ENCODE data around the gene KRT31. TPM values are rescaled to one million over a fixed set of nuclear protein-coding genes. Genes with fewer than 3 reads are reported as not detected.
"Not testable (repeated sequence)": the region's sequence is repeated elsewhere in the genome, so short reads cannot be mapped to it uniquely, and the experiment has no call there.

KRT31 gene
- total RNA-seq, 1 experiment from 2014 or later = not detected

DNA sequence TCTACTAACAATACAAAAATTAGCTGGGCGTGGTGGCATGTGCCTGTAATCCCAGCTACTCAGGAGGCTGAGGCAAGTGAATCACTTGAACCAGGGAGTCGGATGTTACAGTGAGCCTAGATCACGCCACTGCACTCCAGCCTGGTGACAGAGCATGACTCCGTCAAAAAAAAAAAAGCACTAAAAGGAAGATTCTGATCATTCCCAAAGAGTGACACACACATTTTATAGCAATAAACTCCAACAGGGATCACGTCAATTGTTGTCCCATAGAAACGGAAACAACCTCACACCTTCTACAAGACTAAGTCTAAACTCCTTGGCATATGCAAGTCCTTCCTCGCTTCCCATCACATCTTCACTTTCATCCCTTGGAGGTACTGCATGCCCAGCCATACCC, 17.3 kb downstream of the KRT31 start:
- H3K36me3 ChIP-seq (ENCODE audit: control insufficient read depth, insufficient read depth, low read length); BruUV-seq (replicated peaks); in situ Hi-C loops (cut with HindIII; ENCODE audit: low pct_unique_long_range_greater_than_20kb, low sequenced_read_pairs); POLR2A ChIA-PET; H3K4me1 ChIP-seq (ENCODE audit: control insufficient read depth, insufficient read depth, low read length); ATAC-seq; H3K27me3 ChIP-seq (ENCODE audit: control insufficient read depth, insufficient read depth, low read length); H3K27ac ChIP-seq (ENCODE audit: low read length); H3K9me3 ChIP-seq (ENCODE audit: control insufficient read depth, insufficient read depth, low read depth, low read length); H3K4me3 ChIP-seq (ENCODE audit: low read depth in 2 of 2, low read length in 2 of 2); DNase-seq (ENCODE audit: low read depth, low spot score): not testable (repeated sequence)
- intact Hi-C loops (cut with micrococcal nuclease; ENCODE audit: unreplicated experiment) = loop anchor here (10.0 kb wide), 1 partner anchor 65 kb away; the partner anchor contains the start of gene KRT38
- CTCF ChIA-PET = interaction anchor here (0.7 kb wide), 1 partner anchor 1185 kb away, joined by 7 read pairs; no protein-coding TSS in a partner anchor

DNA sequence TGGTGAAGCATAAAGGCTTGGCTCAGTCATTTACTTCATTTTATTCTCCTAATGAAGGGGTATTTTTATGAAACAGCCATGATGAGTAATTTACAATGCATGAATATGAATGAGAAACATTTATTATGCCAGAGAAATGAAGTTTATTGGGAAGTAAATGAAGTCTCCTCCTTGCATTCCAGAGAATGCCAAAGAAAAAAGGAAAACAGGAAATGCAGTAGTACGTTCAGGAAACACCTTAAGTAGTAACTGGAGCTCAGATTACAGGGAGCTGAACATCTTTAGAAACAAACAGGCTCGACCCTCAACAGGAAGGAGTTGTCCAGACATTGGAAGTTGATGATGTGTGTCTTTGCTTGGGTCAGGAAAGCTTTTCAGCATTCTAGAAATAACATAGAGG, 19.9 kb downstream of the KRT31 start:
- TF ChIP-seq SIN3A (IDR thresholded peaks at IDR 0.05; ENCODE audit: borderline replicate concordance, insufficient read depth, low read depth, low read length) (no peak), TCF7L2 (IDR thresholded peaks at IDR 0.05; ENCODE audit: low read depth, low read length) (no peak), POLR2AphosphoS5 (IDR thresholded peaks at IDR 0.05; ENCODE audit: low read depth, low read length) (no peak)
- TF ChIP-seq, protein P1, sequence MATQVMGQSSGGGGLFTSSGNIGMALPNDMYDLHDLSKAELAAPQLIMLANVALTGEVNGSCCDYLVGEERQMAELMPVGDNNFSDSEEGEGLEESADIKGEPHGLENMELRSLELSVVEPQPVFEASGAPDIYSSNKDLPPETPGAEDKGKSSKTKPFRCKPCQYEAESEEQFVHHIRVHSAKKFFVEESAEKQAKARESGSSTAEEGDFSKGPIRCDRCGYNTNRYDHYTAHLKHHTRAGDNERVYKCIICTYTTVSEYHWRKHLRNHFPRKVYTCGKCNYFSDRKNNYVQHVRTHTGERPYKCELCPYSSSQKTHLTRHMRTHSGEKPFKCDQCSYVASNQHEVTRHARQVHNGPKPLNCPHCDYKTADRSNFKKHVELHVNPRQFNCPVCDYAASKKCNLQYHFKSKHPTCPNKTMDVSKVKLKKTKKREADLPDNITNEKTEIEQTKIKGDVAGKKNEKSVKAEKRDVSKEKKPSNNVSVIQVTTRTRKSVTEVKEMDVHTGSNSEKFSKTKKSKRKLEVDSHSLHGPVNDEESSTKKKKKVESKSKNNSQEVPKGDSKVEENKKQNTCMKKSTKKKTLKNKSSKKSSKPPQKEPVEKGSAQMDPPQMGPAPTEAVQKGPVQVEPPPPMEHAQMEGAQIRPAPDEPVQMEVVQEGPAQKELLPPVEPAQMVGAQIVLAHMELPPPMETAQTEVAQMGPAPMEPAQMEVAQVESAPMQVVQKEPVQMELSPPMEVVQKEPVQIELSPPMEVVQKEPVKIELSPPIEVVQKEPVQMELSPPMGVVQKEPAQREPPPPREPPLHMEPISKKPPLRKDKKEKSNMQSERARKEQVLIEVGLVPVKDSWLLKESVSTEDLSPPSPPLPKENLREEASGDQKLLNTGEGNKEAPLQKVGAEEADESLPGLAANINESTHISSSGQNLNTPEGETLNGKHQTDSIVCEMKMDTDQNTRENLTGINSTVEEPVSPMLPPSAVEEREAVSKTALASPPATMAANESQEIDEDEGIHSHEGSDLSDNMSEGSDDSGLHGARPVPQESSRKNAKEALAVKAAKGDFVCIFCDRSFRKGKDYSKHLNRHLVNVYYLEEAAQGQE (IDR thresholded peaks at IDR 0.05; ENCODE audit: insufficient read depth in 1 of 2, low read depth in 2 of 2, low read length in 1 of 2) = no peak
- TF ChIP-seq, protein P2, sequence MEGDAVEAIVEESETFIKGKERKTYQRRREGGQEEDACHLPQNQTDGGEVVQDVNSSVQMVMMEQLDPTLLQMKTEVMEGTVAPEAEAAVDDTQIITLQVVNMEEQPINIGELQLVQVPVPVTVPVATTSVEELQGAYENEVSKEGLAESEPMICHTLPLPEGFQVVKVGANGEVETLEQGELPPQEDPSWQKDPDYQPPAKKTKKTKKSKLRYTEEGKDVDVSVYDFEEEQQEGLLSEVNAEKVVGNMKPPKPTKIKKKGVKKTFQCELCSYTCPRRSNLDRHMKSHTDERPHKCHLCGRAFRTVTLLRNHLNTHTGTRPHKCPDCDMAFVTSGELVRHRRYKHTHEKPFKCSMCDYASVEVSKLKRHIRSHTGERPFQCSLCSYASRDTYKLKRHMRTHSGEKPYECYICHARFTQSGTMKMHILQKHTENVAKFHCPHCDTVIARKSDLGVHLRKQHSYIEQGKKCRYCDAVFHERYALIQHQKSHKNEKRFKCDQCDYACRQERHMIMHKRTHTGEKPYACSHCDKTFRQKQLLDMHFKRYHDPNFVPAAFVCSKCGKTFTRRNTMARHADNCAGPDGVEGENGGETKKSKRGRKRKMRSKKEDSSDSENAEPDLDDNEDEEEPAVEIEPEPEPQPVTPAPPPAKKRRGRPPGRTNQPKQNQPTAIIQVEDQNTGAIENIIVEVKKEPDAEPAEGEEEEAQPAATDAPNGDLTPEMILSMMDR (IDR thresholded peaks at IDR 0.05) = no peak
- in situ Hi-C loops (cut with HindIII; ENCODE audit: low pct_unique_long_range_greater_than_20kb, low sequenced_read_pairs) = no loop called here
- H3K4me3 ChIP-seq (ENCODE audit: low read depth in 2 of 2, low read length in 2 of 2) = no peak overlapping the region
- no TSS peak for BruUV-seq (replicated peaks)
- H3K4me1 ChIP-seq (ENCODE audit: control insufficient read depth, insufficient read depth, low read length) = no peaks in the 10 kb centered on the region
- DNase-seq (ENCODE audit: low read depth, low spot score) (no peak), ATAC-seq (no peak)
- H3K36me3 ChIP-seq (ENCODE audit: control insufficient read depth, insufficient read depth, low read length) = no peaks in the 10 kb centered on the region
- ChIA-PET POLR2A (interaction anchor here (0.6 kb wide), 1 partner anchor 624 kb away, joined by 5 read pairs; no protein-coding TSS in a partner anchor), CTCF (no interaction called here)
- no peaks in the 10 kb centered on the region for H3K9me3 ChIP-seq (ENCODE audit: control insufficient read depth, insufficient read depth, low read depth, low read length)
- intact Hi-C loops (cut with micrococcal nuclease; ENCODE audit: unreplicated experiment) = loop anchor here (10.0 kb wide), 1 partner anchor 287 kb away; no protein-coding TSS in a partner anchor
- no peaks in the 10 kb centered on the region for H3K27me3 ChIP-seq (ENCODE audit: control insufficient read depth, insufficient read depth, low read length)
- no peak overlapping the region for H3K27ac ChIP-seq (ENCODE audit: low read length)

DNA sequence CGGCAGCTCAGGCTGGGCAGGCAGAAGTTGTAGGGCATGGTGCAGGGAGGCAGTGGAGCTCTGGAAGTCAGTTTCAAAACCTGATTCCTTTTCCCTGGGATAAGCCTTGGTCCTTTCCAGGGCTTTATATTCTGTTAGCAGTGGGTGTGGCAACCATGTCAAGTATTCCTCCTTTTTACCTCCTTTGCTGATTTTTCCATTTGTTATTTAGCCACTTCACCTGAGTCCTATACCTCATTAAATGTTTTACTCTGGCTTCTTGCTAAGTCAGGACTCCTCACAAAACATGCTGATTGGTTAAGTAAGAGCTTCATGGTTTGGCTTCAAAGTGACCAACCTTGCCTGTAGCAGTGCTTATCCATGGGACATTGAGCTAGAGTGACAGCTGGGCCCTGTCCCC, 27.7 kb downstream of the KRT31 start, which contains the start of gene KRT33B:
Gene KRT33B (minus strand): TSS at position 101 of the 400 bp plus-strand sequence. CDS start 63 bp downstream, at position 38.
- Histone ChIP-seq H3K9me3 (ENCODE audit: control insufficient read depth, insufficient read depth, low read depth, low read length) (no peaks in the 10 kb centered on the region), H3K27ac (ENCODE audit: low read length) (no peak within 1 kb of the TSS), H3K27me3 (ENCODE audit: control insufficient read depth, insufficient read depth, low read length) (peaks cover 2% of the 10 kb centered on the region; the same call in 1 of the 2 replicates), H3K4me3 (ENCODE audit: low read depth in 2 of 2, low read length in 2 of 2) (no peak within 1 kb of the TSS), H3K36me3 (ENCODE audit: control insufficient read depth, insufficient read depth, low read length) (no peaks in the 10 kb centered on the region), H3K4me1 (ENCODE audit: control insufficient read depth, insufficient read depth, low read length) (no peaks in the 10 kb centered on the region)
- ATAC-seq (no peak), DNase-seq (ENCODE audit: low read depth, low spot score) (no peak)
- no peak for TF ChIP-seq SIN3A (IDR thresholded peaks at IDR 0.05; ENCODE audit: borderline replicate concordance, insufficient read depth, low read depth, low read length)
- TF ChIP-seq TCF7L2 (IDR thresholded peaks at IDR 0.05; ENCODE audit: low read depth, low read length) = no peak
- TF ChIP-seq, protein P1 (IDR thresholded peaks at IDR 0.05; ENCODE audit: insufficient read depth in 1 of 2, low read depth in 2 of 2, low read length in 1 of 2) = no peak
- TF ChIP-seq POLR2AphosphoS5 (IDR thresholded peaks at IDR 0.05; ENCODE audit: low read depth, low read length) = no peak
- TF ChIP-seq, protein P2 (IDR thresholded peaks at IDR 0.05) = no peak
- in situ Hi-C loops (cut with HindIII; ENCODE audit: low pct_unique_long_range_greater_than_20kb, low sequenced_read_pairs) = no loop called here
- CTCF ChIA-PET = no interaction called here
- POLR2A ChIA-PET = no interaction called here
- BruUV-seq (replicated peaks) = no TSS peak
- intact Hi-C loops (cut with micrococcal nuclease; ENCODE audit: unreplicated experiment) = loop anchor here (10.0 kb wide), 1 partner anchor 295 kb away; no protein-coding TSS in a partner anchor

Measured in Panc1 (cell line).